Middle frontal gyrus (tissue), 1 donor: ENCODE measurements around the gene TGFB2.

Source experiments
- DNase-seq: peaks from one replicate; pipeline ENCODE4 v3.0.0-alpha.2; 2015; ENCODE audit warnings: low spot score; ENCODE audit errors: extremely low spot score

The TGFB2 gene

GRCh38 chr1:218459878-218460711, 115.0 kb downstream of the TGFB2 start:
- DNase-seq, result no peak

- DNase-seq, result no peak
Measured at GRCh38 chr1:218461351-218461750, 116.2 kb downstream of the TGFB2 start.

GRCh38 chr1:218462116-218462515, 117.0 kb downstream of the TGFB2 start:
- DNase-seq, result no peak

GRCh38 chr1:218462587-218462986, 117.5 kb downstream of the TGFB2 start:
- DNase-seq, result no peak

- DNase-seq, result no peak
Measured at GRCh38 chr1:218463194-218464156, 118.3 kb downstream of the TGFB2 start.

- no peak for DNase-seq
Measured at GRCh38 chr1:218464871-218465270, 119.7 kb downstream of the TGFB2 start.

GRCh38 chr1:218466341-218467010, 121.3 kb downstream of the TGFB2 start:
- DNase-seq, result no peak

GRCh38 chr1:218467101-218468072, 122.3 kb downstream of the TGFB2 start:
- no peak for DNase-seq

- no peak for DNase-seq
Measured at GRCh38 chr1:218468711-218469110, 123.6 kb downstream of the TGFB2 start.

- DNase-seq, result no peak
Measured at GRCh38 chr1:218472885-218473284, 127.7 kb downstream of the TGFB2 start.

GRCh38 chr1:218473522-218473921, 128.4 kb downstream of the TGFB2 start:
- DNase-seq, result no peak

- DNase-seq, result no peak
Measured at GRCh38 chr1:218474128-218474527, 129.0 kb downstream of the TGFB2 start.

GRCh38 chr1:218475275-218475674, 130.1 kb downstream of the TGFB2 start:
- DNase-seq, result no peak

GRCh38 chr1:218475699-218476098, 130.6 kb downstream of the TGFB2 start:
- no peak for DNase-seq

- DNase-seq, result no peak
Measured at GRCh38 chr1:218476385-218476784, 131.2 kb downstream of the TGFB2 start.

GRCh38 chr1:218478336-218478735, 133.2 kb downstream of the TGFB2 start:
- no peak for DNase-seq

GRCh38 chr1:218479436-218480115, 134.4 kb downstream of the TGFB2 start:
- no peak for DNase-seq

GRCh38 chr1:218480137-218480536, 135.0 kb downstream of the TGFB2 start:
- no peak for DNase-seq

GRCh38 chr1:218480588-218481099, 135.5 kb downstream of the TGFB2 start:
- DNase-seq, result no peak
